ENCODE measurements around the gene CORO2B.
"Not testable (repeated sequence)": the region's sequence is repeated elsewhere in the genome, so short reads cannot be mapped to it uniquely, and the experiment has no call there.

Gene CORO2B

GRCh38 chr15:68680756-68681155 is 102.0 kb downstream of the CORO2B start:
- not testable (repeated sequence) for DNase-seq

GRCh38 chr15:68681836-68682235 is 103.0 kb downstream of the CORO2B start:
- no peak for DNase-seq

DNA sequence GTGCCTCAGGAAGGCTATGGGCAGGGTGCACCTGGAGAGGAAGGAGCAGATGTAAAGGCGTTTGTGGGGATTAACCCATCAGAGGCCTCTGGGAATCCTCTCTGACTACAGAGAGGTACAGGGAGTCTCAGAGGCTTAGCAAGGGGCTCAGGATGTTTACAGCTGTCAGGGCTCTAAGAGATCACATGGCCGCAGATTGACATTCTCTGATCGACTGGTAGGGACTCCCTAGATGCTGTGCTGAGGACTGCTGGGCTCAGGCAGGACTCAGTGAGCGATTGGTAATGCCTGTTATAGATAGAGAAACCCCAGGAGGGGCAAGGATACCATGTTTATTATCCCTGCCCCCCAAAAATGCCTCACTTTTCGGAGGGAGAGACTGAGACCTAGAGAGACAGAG is 103.5 kb downstream of the CORO2B start:
- no peak for DNase-seq

GRCh38 chr15:68683026-68683425 is 104.2 kb downstream of the CORO2B start:
- no peak for DNase-seq

- no peak for DNase-seq
Observed at GRCh38 chr15:68683551-68683950, 104.8 kb downstream of the CORO2B start.

GRCh38 chr15:68684476-68684875 is 105.7 kb downstream of the CORO2B start:
- DNase-seq = no peak

DNA sequence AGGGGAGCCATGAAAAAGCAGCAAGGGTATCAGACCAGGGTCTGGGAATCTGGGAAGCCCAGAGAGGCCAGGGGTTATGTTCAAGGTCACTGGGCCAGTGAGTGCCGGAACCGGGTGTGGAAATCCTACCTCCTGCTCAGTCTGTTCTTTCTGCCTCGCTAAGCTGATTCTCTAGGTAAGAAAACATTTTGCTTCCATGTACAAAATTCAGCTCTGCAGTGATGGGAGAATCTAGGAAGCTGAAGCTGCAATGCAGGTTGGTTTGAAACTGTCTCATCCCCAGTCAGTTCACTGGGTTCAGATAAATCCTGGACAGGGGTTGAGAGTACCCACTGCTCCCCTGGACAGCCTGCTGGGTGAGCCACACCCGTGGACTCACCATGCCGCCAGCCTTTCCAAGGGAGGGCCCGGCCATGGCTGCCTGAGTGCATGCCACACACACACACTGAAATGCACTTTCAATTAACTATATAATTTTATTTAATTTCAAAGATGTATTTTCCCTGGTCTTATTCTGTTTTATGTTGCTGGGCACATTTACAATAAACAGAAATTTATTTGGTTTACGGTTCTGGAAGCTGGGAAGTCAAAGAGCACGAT is 108.4 kb downstream of the CORO2B start:
- no peak for DNase-seq

- no peak for DNase-seq
Observed at GRCh38 chr15:68691705-68692104, 112.9 kb downstream of the CORO2B start.

DNA sequence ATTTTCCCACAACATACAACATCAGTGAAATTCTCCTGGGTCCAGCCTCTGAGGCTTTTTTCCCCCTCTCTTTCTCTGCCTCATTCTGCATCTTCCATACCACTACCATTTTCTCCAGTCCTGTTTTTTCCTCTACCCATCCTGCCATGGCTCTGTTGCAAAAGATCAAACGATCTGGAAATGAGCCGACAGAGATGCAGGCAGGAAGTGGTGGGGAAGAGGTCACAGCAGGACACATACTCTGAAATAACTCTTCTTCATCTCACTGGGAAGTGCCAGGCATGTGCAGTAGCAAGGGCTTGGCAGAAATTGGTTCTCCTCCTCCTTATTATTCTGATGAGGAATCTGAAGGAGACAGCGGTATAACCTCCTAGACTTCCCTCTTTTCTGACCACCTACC is 114.3 kb downstream of the CORO2B start:
- no peak for DNase-seq

- DNase-seq = no peak
Observed at GRCh38 chr15:68694111-68694510, 115.3 kb downstream of the CORO2B start.

DNA sequence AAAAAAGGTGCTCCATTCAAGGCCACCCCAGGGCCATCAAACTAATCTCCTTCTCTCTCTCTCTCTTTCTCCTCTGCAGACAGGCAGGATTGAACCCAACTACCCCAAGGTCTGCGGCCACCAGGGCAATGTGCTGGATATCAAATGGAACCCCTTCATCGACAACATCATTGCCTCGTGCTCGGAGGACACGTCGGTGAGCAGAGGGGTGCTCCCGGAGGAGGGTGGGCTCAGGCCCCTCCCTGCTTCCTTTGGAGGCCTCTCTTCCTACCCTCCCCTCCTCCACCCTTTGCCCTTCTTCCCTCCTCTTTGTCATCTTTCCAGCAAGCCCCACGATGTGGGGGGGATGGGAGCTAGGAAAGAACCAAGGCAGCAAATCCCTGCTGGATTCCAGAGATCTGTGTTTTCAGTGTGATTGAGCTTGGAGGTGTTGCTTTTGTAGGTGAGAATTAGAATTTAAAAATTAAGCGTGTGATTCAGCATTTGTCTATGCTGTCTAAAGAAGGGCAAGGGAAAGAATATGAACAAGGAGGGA is 116.3 kb downstream of the CORO2B start:
- DNase-seq = no peak

DNA sequence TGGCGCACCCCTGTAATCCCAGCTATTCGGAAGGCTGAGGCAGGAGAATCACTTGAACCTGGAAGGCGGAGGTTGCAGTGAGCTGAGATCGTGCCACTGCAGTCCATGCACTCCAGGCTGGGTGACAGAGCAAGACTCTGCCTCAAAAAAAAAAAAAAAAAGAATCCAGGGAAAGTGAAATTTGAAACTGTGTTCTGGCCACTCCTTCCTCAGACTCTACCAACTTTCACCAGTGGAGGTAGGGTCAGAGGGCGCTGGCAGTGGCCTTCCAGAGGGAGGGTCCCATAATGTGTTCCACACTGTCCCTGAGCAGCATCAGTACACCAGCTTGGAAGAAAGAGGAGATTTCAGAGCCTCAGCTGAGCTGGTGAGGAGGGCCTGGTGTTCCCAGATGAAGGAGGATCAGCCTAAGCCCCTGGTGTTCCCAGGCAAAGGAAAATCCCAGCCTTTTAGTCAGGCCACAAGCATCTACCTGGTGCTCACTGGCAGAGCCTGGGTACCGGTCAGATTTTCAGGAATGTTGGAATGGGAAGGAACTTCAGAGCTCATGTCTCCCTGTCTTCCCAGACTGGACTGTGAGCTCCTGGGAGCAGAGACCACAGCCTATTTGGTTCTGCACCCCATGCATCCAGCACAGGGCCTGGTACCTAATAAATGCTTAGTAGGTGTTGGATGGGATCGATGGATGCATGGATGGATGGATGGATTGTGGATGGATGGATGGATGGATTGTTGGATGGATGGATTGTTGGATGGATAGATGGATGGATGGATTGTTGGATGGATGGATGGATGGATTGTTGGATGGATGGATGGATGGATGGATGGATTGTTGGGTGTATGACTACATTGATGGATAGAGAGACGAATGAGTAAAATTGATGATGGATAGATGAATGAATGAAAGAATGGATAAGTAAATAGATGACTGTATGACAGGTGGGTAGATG is 117.9 kb downstream of the CORO2B start:
- no peak for DNase-seq

DNA sequence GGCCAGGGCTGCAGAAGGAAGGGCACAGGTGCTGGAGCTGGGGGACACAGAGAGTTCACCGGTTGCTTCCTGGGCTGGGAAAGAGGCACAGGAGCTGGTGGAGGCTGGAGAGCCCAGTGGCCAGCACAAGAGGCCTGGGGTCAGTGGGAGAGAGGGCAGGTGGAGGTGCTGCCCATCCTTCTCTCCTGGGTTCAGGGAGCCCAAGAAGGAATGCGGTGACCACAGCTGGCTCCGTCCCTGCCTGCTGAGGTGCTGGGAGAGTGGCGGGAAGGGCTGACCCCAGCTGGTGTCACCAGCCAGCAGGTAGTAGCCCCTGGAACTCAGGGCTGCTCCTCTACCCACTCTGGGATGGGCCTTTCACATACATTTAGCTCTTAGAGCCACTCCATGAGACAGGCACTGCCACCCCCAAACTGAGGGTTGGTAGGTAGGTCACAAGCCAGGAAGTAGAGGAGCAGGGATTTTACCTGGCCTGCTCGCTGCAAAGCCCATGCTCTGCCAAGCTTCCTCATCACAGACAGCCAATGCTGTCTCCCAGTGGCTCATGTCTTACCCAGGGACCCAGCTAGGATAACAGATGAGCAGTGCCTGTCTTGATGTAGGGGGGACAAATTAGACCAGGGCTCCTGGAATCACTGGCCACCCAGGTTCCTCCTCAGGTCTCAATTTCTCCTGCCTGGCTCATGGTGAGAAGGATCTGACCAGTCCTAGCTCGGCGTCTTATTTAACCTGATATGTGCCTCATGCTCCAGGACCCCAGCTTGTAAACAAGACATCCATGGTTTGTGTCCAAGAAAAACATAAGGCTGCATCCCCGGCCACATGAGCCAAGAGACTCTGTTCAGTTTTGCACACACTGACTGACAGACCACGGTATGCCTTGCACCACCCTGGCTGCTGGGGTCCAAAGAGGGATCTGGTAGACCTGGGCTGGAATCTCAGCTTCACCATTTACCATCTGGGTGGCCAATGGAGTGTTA is 119.2 kb downstream of the CORO2B start:
- DNase-seq = no peak

DNA sequence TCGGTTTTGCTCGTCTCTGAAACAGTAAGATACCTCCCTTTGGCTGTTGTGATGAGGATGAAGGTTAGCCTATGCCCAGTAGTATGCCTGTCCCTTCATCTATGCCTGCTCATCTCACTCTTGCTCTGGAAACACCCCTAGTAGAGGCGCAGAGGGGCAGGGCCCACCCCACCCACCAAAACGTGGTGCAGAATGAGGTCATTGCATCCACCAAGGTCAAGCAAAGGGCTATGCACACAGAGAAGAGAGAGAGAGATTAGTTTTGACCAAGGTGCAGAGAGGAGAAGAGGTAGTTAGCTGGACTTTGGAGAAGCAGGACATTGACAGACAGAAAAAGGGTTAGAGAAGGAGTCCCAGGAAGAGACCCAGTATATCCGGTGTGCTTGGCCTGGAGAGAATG is 119.9 kb downstream of the CORO2B start:
- no peak for DNase-seq

DNA sequence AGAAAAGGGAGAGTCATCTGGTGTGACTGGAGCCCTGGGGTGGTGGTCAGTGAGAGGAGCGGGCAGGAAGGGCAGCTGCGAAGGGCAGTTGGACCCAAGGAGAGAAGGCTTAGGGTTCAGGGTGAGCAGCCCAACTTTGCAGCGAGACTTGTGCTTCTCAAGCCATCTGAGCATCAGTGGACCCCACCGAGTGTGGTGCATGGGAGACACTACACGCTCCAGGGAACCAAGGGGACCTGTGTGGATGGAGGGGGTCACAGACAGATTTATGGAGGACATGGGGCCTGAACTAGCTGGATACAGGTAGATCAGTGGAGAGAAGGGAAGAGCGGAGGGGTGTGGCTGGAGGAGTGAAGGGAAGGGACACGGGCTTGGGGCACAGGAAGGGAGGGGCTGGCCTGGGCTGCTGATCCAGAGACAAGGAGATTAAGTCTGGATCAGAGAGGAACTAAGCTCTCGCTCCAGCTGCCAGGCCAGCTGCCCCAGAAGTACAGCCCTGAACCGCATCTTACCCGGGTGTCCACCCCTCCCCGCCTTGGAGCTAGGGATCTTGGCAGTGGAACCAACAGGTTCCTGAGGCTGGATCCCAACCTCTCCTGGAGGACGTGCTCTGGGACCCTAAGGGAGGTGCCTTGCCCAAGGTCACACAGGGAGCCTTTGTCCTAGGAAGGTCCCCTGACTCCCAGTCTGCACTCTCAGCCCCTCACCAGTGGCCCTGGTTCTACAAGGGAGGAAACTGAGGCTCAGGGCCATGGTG is 120.5 kb downstream of the CORO2B start:
- DNase-seq = no peak

DNA sequence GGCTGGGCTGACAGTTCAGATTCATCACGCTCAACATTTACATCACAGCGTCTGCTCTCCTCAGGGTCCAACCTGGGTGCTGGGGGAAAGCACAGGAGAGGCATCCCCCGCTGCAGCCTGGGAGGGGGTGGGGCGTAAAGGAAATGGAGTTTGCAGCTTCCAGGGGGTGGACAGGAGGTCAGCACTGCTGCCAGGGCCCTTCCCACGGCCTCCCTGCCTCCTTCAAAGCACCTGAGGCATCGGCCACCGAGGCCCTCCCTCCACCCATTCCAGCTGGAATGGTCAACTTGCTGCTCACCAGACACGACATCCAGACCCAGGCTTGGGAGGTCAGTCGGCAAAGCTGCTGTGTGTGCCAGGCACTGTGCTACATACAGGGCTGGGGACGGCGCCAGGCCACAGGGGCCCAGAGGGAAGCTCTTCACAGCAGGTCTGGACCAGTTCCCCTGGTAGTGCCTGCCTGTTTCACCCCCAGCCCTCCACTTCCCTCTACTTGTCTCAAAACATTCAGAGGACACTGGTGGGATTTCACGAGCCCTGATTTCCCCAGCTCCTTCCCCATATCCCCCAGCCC is 121.2 kb downstream of the CORO2B start:
- DNase-seq = no peak

GRCh38 chr15:68700455-68701123 is 121.8 kb downstream of the CORO2B start:
- no peak for DNase-seq

DNA sequence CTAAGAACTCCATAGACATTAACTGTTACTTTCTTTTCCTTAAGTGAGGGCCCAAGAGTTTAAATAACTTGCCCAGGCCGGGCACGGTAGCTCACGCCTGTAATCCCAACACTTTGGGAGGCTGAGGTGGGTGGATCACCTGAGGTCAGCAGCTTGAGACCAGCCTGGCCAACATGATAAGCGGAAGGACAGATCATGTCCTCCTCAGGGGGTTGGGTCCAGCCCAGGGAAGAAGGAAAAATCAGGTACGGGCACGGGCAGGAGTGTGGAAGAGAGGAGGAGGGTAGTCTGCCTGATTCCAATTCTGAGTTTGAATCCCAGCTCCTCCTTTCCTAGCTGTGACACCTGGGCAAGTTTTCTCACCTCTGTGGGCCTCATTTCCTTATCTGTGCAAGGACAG is 123.1 kb downstream of the CORO2B start:
- DNase-seq = no peak

- no peak for DNase-seq
Observed at GRCh38 chr15:68704496-68705021, 125.8 kb downstream of the CORO2B start.

DNA sequence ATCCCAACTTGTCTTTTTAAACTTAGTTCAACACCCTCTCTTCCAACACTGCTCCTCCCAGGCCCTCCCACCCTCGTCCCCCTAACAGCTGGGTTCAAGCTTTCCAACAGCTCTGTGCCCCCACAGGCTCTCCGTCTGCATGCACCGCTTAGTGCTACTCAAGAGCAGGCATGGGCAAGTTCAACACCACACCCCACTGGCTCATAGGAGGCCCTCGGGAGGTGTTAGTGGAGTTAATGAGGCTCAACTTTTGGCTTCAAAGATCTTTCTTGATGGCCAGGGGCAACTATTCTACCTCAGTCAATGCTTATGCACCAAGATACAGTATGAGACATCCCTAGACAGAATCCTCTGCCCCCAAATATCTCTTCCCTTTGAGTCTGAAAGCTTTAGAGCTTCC is 127.5 kb downstream of the CORO2B start:
- DNase-seq = no peak

DNA sequence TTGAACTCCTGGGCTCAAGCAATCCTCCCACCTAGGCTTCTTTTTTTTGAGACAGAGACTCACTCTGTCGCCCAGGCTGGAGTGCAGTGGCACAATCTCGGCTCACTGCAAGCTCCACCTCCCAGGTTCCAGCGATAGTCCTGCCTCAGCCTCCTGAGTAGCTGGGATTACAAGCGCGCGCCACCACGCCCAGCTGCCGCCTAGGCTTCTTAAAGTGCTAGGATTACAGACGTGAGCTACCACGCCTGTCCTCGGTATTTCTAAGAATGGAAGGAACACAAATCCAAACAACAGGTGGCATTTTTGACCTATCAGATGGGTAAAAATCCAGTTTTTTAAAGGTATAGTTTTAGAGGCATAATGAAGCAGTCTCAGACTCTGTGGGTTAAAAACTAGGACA is 128.1 kb downstream of the CORO2B start:
- DNase-seq = no peak
